ENCODE data around the gene STK17B. TPM values are rescaled to one million over a fixed set of nuclear protein-coding genes. Genes with fewer than 3 reads are reported as not detected.
"Not testable (repeated sequence)": the region's sequence is repeated elsewhere in the genome, so short reads cannot be mapped to it uniquely, and the experiment has no call there.

Gene STK17B
- total RNA-seq, 1 donor from 2014 or later, result 6.1 TPM

DNA sequence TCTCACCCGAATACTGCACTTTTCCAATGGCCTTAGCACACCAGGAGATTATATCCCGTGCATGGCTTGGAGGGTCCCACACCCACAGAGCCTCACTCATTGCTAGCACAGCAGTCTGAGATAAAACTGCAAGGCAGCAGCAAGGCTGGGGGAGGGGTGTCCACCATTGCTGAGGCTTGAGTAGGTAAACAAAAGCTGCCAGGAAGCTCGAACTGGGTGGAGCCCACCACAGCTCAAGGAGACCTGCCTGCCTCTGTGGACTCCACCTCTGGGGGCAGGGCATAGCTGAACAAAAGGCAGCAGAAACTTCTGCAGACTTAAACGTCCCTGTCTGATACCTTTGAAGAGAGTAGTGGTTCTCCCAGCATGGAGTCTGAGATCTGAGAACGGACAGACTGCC lies 81.9 kb downstream of the STK17B start:
- ATAC-seq (ENCODE audit: poor library complexity); DNase-seq; intact Hi-C loops (cut with DNase I): not testable (repeated sequence)

DNA sequence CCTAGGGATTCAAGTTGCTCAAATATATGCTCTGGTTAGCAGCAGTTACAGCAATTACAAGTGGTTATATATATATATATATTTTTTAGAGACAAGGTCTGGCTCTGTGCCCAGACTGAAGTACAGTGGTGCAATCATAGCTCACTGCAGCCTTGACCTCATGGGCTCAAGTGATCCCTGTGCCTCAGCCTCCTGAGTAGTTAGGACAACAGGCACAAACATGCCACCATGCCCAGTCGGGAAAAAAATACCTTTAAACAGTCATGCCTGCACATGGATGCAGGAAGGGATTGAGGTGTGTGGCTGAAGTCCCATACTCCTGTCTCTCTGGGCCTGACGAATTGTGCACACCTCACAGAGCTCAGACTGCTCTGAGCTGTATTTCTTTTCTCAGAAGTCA lies 83.2 kb downstream of the STK17B start:
- intact Hi-C loops (cut with DNase I), result no loop called here
- DNase-seq (no peak), ATAC-seq (ENCODE audit: poor library complexity) (peak; percentile 43)

DNA sequence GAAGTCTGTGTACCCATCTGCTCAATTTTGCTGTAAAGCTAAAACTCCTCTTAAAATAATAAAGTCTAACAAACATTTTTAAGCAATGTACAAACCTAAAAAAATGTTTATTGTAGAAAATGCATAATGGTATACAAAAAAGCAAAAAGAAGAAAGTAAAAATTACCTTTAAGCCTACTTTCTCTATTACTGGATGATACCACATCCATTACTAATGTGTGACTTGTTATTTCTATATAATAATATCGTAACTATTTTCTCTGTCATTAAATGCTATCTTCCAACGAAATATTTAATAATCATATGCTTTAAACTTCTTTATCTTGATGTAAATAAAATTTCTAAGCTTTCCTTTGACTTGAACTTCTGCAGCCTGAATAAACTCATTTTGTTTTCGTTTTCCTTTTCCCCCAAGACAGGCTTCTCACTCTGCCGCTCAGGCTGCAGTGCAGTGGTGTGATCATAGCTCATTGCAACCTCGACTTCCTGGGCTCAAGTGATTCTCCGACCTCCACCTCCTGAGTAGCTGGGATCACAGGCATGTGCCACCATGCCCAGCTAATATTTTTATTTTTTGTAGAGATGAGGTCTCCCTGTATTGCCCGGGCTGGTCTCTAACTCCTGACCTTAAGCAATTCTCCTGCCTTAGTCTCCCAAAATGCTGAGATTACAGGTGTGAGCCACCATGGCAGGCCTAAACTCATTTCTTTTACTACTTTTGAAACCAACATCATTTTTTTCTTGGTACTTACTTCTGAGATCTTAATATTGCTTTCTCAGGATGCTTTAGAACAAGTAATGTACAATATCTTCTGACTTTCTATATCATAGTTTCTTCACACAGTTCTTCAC lies 84.6 kb downstream of the STK17B start:
- ATAC-seq (ENCODE audit: poor library complexity) (no peak), DNase-seq (no peak)
- intact Hi-C loops (cut with DNase I), result no loop called here

DNA sequence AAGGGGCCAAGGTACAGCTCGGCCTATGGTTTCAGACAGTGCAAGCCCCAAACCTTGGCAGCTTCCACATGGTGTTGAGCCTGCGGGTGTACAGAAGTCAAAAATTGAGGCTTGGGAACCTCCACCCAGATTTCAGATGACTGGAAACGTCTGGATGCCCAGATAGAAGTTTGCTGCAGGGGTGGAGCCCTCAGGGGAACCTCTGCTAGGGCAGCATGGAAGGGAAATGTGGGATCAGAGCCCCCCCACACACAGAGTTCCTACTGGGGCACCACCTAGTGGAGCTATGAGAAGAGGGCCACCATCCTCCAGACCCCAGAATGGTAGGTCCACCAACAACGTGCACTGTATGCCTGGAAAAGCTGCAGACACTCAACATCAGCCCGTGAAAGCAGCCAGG lies 87.8 kb downstream of the STK17B start:
- no peak for DNase-seq
- intact Hi-C loops (cut with DNase I), result no loop called here
- ATAC-seq (ENCODE audit: poor library complexity), result no peak

Other genes with a start within 250 kb of the STK17B start
- gene DNAH7, start 102.7 kb downstream of the STK17B start, total RNA-seq, result 0.40 TPM

Measured in Right ventricle myocardium superior (tissue), 1 donor.